Measurements from ENCODE around the gene NAV3. TPM values are rescaled to one million over a fixed set of nuclear protein-coding genes. Genes with fewer than 3 reads are reported as not detected.

NAV3 gene
- total RNA-seq, 2 experiments from 2014 or later = not detected

DNA sequence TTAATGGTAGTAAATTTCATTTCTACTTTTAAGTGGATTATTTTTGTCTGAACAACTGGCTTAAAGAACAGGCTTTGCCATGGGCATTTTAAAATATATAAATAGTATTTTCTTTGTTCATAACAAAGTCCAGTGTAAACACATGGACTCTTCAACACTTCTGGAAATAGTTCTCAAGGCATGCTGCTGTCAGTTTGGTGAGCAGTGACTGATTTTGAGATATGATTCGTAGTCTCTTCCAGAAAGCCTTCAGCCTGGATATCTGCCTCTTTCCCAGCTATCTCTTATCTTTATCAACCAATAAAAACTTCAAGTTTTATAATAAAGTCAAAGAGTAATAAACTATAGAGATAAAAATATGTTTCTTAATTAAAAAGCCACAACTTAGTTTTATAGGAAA is 110.7 kb downstream of the NAV3 start:
- H3K4me1 Mint-ChIP-seq (ENCODE audit: low read depth) = no peaks in the 10 kb centered on the region
- CTCF ChIA-PET = no interaction called here
- no peaks in the 10 kb centered on the region for H3K27me3 Mint-ChIP-seq (ENCODE audit: low read depth)
- no peak for ATAC-seq
- H3K4me3 Mint-ChIP-seq = no peak overlapping the region
- H3K27ac Mint-ChIP-seq = no peak overlapping the region
- H3K9me3 Mint-ChIP-seq (ENCODE audit: insufficient read depth) = no peaks in the 10 kb centered on the region
- no peaks in the 10 kb centered on the region for H3K36me3 Mint-ChIP-seq (ENCODE audit: low read depth)
- DNase-seq = no peak
- POLR2A ChIA-PET = no interaction called here

DNA sequence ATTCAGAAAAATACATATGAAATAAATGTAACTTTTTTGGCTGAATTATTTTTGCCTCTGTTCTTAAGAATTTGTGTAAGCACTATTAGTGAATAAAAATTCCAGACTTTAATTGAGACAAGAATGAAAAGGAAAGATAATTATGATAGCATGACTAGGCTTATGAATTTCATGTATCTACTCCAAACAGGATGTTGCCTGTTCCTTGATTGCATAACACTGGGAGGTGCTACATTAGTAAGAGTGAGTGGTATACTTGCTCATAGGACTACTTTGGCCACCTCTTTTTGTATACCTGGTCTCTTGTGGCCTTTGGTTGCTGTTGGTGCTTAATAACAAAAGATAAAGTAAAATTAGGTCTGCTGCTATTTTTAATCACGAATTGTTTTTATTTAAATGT is 112.8 kb downstream of the NAV3 start:
- no peaks in the 10 kb centered on the region for H3K4me1 Mint-ChIP-seq (ENCODE audit: low read depth)
- no peak overlapping the region for H3K4me3 Mint-ChIP-seq
- ChIA-PET CTCF (no interaction called here), POLR2A (no interaction called here)
- no peaks in the 10 kb centered on the region for H3K27me3 Mint-ChIP-seq (ENCODE audit: low read depth)
- ATAC-seq (no peak), DNase-seq (no peak)
- H3K36me3 Mint-ChIP-seq (ENCODE audit: low read depth) = no peaks in the 10 kb centered on the region
- no peak overlapping the region for H3K27ac Mint-ChIP-seq
- H3K9me3 Mint-ChIP-seq (ENCODE audit: insufficient read depth) = no peaks in the 10 kb centered on the region

DNA sequence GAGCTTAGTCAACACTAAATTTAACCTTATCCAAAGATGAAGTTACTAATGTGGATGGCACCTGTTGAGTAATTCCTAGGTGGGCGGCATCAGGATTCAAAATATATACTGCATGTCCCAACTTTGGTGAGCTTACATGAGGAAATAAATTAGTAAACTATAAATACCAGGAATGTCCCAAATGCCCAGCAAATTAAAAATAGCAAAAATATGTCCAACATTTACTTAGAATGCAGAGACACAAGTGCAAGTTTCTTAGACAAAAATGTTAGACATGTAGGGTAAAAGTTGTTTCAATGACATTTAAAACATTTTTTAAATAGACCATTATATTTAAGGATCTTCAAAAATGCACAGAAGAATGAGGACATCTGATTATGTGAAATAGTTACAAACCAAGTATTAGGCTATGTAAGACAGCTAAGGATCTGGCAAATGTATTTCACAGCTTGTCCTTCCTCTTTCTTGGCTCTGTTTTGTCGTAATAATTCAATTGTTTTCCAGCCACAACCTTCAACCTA is 115.9 kb downstream of the NAV3 start:
- Mint-ChIP-seq H3K36me3 (ENCODE audit: low read depth) (no peaks in the 10 kb centered on the region), H3K9me3 (ENCODE audit: insufficient read depth) (no peaks in the 10 kb centered on the region), H3K27ac (no peak overlapping the region), H3K4me3 (no peak overlapping the region), H3K4me1 (ENCODE audit: low read depth) (no peaks in the 10 kb centered on the region), H3K27me3 (ENCODE audit: low read depth) (no peaks in the 10 kb centered on the region)
- CTCF ChIA-PET = no interaction called here
- DNase-seq = no peak
- POLR2A ChIA-PET = interaction anchor here (0.6 kb wide), 1 partner anchor 366 kb away, joined by 4 read pairs; no protein-coding TSS in a partner anchor
- no peak for ATAC-seq

DNA sequence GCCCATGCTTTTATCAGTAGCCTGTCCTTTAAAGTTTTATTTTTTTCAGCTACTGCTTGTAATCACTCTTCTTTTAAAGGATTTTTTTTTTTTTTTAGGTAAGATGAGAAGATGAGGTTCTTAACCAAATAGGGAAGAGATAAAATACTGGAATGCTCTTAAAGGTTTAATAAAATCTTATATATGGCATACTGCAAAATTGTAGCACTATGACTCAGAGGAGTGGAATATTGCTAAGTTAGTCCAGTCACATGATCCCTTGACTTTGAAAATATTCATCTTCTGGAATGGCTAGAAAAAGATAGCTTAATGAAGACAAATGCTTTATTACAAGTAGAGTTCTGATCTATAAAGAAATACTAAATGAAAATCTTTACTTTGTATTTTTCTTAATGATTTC is 116.6 kb downstream of the NAV3 start:
- Mint-ChIP-seq H3K4me1 (ENCODE audit: low read depth) (no peaks in the 10 kb centered on the region), H3K9me3 (ENCODE audit: insufficient read depth) (no peaks in the 10 kb centered on the region), H3K4me3 (no peak overlapping the region), H3K27me3 (ENCODE audit: low read depth) (no peaks in the 10 kb centered on the region), H3K27ac (no peak overlapping the region), H3K36me3 (ENCODE audit: low read depth) (no peaks in the 10 kb centered on the region)
- ChIA-PET POLR2A (no interaction called here), CTCF (no interaction called here)
- DNase-seq (no peak), ATAC-seq (no peak)

DNA sequence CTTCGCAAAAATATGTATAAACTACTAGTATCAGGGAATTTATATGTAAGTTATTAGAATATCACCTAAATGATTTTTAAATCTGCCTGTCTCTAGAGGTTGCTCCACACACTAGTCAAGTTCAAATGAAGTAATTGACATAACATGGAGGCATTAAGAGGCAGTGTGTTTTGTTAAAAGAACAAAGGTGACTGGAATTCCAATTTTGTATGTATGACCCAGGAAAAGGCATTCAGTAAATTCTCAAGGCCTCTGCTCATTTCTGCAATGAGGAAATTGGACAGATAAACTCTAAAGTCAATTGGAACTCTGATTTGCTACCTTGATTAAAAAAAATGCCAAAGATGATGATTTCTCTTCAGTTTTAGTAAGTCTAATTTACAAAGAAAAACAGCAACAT is 117.1 kb downstream of the NAV3 start:
- Mint-ChIP-seq H3K36me3 (ENCODE audit: low read depth) (no peaks in the 10 kb centered on the region), H3K4me1 (ENCODE audit: low read depth) (no peaks in the 10 kb centered on the region), H3K9me3 (ENCODE audit: insufficient read depth) (no peaks in the 10 kb centered on the region), H3K4me3 (no peak overlapping the region), H3K27me3 (ENCODE audit: low read depth) (no peaks in the 10 kb centered on the region), H3K27ac (no peak overlapping the region)
- ChIA-PET CTCF (no interaction called here), POLR2A (no interaction called here)
- no peak for ATAC-seq
- no peak for DNase-seq

DNA sequence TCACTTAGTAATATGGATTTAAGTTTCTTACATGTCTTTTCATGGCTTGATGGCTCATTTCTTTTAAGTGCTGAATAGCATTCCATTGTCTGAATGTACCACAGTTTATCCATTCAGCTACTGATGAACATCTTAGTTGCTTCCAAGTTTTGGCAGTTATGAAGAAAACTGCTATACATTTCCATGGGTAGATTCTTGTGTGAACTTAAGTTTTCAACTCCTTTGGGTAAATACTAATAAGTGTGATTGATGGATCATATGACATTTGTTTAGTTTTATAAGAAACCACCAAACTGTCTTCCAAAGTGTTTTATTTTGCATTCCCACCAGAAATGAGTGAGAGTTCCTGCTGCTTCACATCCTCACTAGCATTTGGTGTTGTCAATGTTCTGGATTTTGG is 119.2 kb downstream of the NAV3 start:
- DNase-seq (no peak), ATAC-seq (no peak)
- H3K4me3 Mint-ChIP-seq = no peak overlapping the region
- H3K27ac Mint-ChIP-seq = no peak overlapping the region
- H3K36me3 Mint-ChIP-seq (ENCODE audit: low read depth) = no peaks in the 10 kb centered on the region
- ChIA-PET CTCF (no interaction called here), POLR2A (no interaction called here)
- no peaks in the 10 kb centered on the region for H3K4me1 Mint-ChIP-seq (ENCODE audit: low read depth)
- H3K27me3 Mint-ChIP-seq (ENCODE audit: low read depth) = no peaks in the 10 kb centered on the region
- H3K9me3 Mint-ChIP-seq (ENCODE audit: insufficient read depth) = no peaks in the 10 kb centered on the region

DNA sequence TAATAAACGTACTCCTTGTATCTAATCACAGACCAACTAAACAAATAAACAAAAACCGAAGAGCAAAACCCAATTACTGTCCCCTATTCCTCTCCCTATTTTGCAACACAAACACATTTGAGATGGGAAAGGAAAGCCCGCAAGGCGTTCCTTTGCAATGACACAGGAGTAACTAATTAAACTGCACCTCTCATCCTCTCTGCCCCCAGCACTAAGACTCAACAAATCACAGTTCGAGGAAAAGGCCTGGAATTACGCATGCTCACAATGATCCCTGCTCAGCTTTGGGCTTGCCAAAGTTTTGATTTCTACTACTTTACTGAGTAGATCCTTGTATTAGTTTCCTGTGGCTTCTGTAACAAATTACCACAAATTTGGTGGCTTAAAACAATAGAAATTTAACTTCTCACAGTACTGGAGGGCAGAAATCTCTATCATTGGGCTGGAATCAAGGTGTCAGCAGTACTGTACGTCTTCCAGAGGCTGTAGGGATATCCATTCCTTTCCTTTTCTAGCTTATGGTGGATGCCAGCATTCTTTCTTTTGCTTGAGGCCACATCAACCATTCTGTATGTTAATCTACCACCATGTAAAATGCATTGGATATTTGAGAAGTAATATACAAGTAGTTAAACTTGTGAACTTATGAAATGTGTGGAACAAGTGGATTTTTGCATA is 123.0 kb downstream of the NAV3 start:
- CTCF ChIA-PET = no interaction called here
- no peak overlapping the region for H3K4me3 Mint-ChIP-seq
- H3K4me1 Mint-ChIP-seq (ENCODE audit: low read depth) = no peaks in the 10 kb centered on the region
- no peaks in the 10 kb centered on the region for H3K27me3 Mint-ChIP-seq (ENCODE audit: low read depth)
- peaks cover 4% of the 10 kb centered on the region for H3K9me3 Mint-ChIP-seq (ENCODE audit: insufficient read depth)
- ATAC-seq = no peak
- DNase-seq = no peak
- POLR2A ChIA-PET = no interaction called here
- H3K36me3 Mint-ChIP-seq (ENCODE audit: low read depth) = no peaks in the 10 kb centered on the region
- no peak overlapping the region for H3K27ac Mint-ChIP-seq

DNA sequence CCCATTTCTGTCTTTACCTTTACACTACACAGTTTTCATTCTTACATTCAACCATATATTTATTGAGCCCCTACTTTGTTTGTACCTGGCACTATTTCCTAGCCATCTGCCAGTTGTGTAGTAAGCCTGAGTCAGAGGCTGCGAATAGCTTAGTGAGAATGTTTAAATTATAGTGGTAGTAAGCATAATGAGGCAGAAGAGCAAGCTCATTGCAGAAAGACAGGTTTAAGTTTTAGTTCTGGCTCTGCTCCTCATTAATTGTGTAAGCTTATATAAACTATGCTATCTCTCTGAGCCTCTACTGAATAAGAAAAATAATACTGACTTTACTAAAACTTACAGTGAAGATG is 123.5 kb downstream of the NAV3 start:
- Mint-ChIP-seq H3K9me3 (ENCODE audit: insufficient read depth) (peaks cover 4% of the 10 kb centered on the region), H3K27me3 (ENCODE audit: low read depth) (no peaks in the 10 kb centered on the region), H3K4me3 (no peak overlapping the region), H3K27ac (no peak overlapping the region), H3K4me1 (ENCODE audit: low read depth) (no peaks in the 10 kb centered on the region), H3K36me3 (ENCODE audit: low read depth) (no peaks in the 10 kb centered on the region)
- POLR2A ChIA-PET = no interaction called here
- ATAC-seq (no peak), DNase-seq (no peak)
- CTCF ChIA-PET = no interaction called here

DNA sequence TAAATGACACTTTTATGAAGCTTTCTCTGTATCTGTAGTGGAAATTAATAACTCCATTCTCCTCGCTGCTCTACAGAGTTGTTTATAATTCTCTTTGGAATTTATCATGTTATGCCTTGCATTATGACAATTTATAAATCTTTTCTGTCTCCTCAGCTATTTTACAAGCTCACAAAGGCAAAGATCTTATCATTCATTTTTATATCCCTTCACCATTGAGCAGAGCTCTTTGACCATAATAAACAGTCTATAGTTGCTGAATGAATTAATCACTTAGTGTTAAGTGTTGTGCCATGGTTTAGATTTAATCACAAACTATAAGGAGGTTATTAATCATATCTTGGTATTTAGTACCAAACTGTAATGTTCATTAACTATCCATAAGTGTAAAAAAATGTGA is 126.4 kb downstream of the NAV3 start:
- Mint-ChIP-seq H3K9me3 (ENCODE audit: insufficient read depth) (peaks cover 6% of the 10 kb centered on the region), H3K4me1 (ENCODE audit: low read depth) (no peaks in the 10 kb centered on the region), H3K4me3 (no peak overlapping the region), H3K36me3 (ENCODE audit: low read depth) (no peaks in the 10 kb centered on the region), H3K27me3 (ENCODE audit: low read depth) (no peaks in the 10 kb centered on the region), H3K27ac (no peak overlapping the region)
- ChIA-PET POLR2A (no interaction called here), CTCF (no interaction called here)
- ATAC-seq (no peak), DNase-seq (no peak)

DNA sequence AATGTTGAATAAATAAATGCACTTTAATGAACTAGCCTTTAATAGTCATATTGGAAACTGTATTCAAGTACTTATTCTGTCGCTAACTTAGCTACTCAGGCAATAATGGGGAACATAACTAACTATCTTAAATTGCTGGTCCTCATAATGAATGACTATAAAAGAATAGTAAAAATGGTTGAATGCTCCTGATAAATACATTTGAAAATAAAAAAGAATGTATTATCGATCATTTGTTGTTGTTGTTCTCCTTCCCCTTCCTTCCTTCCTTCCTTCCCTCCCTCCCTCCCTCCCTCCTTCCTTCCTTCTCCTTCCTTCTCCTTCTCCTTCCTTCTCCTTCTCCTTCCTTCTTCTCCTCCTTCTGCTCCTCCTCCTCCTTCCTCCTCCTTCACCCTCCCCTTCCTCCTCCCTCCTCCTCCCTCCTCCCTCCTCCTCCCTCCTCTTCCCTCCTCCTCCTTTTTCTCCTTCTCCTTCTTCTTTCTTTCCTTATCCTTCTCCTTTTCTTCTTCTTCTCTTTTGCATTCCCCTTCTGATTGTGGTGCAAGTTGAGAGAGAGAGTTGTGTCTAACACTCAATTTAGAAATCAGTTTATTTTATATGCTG is 133.0 kb downstream of the NAV3 start:
- no peak for ATAC-seq
- Mint-ChIP-seq H3K4me3 (no peak overlapping the region), H3K9me3 (ENCODE audit: insufficient read depth) (peaks cover 3% of the 10 kb centered on the region), H3K4me1 (ENCODE audit: low read depth) (no peaks in the 10 kb centered on the region), H3K27ac (no peak overlapping the region), H3K27me3 (ENCODE audit: low read depth) (no peaks in the 10 kb centered on the region), H3K36me3 (ENCODE audit: low read depth) (no peaks in the 10 kb centered on the region)
- CTCF ChIA-PET = no interaction called here
- POLR2A ChIA-PET = no interaction called here
- DNase-seq = no peak

DNA sequence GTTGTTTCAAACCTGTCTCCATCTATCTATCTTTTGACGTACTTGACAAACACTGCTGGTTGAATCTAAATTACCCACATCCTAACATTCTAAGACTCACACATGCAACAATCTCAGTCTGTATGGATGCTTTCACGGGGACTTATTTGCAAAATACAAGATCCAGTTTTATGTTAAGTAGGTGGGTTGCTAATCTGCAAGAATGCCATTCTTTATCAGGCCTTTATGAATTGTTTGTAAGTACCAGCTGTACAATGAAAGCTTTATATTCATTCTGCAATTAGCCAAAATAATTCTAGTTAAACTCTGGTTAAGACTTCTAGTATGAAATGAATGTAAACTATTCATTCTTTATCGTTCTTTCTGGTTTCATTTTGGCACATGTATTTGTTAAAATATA is 135.1 kb downstream of the NAV3 start:
- ChIA-PET POLR2A (no interaction called here), CTCF (no interaction called here)
- DNase-seq (no peak), ATAC-seq (no peak)
- Mint-ChIP-seq H3K27ac (no peak overlapping the region), H3K4me3 (no peak overlapping the region), H3K27me3 (ENCODE audit: low read depth) (no peaks in the 10 kb centered on the region), H3K36me3 (ENCODE audit: low read depth) (no peaks in the 10 kb centered on the region), H3K9me3 (ENCODE audit: insufficient read depth) (peaks cover 3% of the 10 kb centered on the region), H3K4me1 (ENCODE audit: low read depth) (no peaks in the 10 kb centered on the region)

DNA sequence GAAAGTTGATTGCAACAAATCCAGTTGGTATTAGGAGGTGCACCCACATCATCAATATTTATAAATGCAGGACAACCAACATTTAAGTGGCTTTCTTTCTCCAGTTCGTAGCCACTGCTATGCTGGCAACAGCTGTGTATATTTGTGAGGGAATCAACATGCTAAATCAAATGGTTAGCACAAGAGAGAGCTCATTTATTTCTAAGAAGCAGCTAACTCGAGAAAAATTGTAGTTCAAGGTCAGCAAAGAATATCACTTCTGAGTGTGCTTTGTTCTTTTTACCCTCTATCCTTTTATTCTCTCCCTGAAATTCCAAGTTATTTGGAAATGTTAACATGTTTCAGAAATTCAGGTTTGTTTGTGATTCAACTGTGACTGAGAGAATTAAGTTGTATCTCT is 137.3 kb downstream of the NAV3 start:
- no peak for DNase-seq
- H3K4me1 Mint-ChIP-seq (ENCODE audit: low read depth) = no peaks in the 10 kb centered on the region
- ChIA-PET CTCF (no interaction called here), POLR2A (no interaction called here)
- H3K36me3 Mint-ChIP-seq (ENCODE audit: low read depth) = no peaks in the 10 kb centered on the region
- H3K27me3 Mint-ChIP-seq (ENCODE audit: low read depth) = no peaks in the 10 kb centered on the region
- ATAC-seq = no peak
- H3K4me3 Mint-ChIP-seq = no peak overlapping the region
- no peaks in the 10 kb centered on the region for H3K9me3 Mint-ChIP-seq (ENCODE audit: insufficient read depth)
- no peak overlapping the region for H3K27ac Mint-ChIP-seq

DNA sequence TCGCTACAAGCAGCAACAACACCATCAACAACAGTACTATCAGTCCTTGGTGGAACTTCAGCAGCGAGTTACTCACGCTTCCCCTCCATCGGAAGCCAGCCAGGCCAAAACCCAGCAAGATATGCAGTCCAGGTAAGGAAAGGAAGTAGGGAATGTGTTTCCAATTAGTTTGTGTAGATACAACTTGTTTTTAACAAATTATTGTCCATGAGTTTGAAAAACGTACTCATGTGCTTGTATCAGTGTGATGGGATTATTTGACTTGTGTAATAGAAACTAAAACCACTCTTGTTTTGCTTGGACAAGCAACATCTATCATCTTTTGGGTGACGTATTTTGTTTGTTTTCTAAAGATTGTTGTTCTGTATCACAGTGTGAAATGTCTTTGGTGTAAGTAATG is 137.9 kb downstream of the NAV3 start:
- DNase-seq (no peak), ATAC-seq (no peak)
- Mint-ChIP-seq H3K27ac (no peak overlapping the region), H3K27me3 (ENCODE audit: low read depth) (no peaks in the 10 kb centered on the region), H3K36me3 (ENCODE audit: low read depth) (no peaks in the 10 kb centered on the region), H3K9me3 (ENCODE audit: insufficient read depth) (peaks cover 3% of the 10 kb centered on the region), H3K4me3 (no peak overlapping the region), H3K4me1 (ENCODE audit: low read depth) (no peaks in the 10 kb centered on the region)
- POLR2A ChIA-PET = no interaction called here
- CTCF ChIA-PET = no interaction called here

All from activated CD8-positive, alpha-beta T cell treated with anti-CD3 and anti-CD28 coated beads, Interleukin-2, amount 10 ng/mL, durations not matched to agents 7 days and 5 days (primary cell).